GM23248 (cell line): ENCODE measurements around the gene CEACAM6.

Experiments
- EZH2 ChIP-seq: fragments of 200-600 bp; sonication (generic); IDR thresholded peaks from 2 replicates; pipeline ENCODE4 v1.6.1; 2018; ENCODE audit warnings: antibody characterized with exemption, mild to moderate bottlenecking; ENCODE audit not compliant: insufficient read depth, poor library complexity, severe bottlenecking
- EZH2phosphoT487 ChIP-seq: fragments of 200-600 bp; sonication (generic); IDR thresholded peaks from 2 replicates; pipeline ENCODE4 v1.6.1; 2018; ENCODE audit warnings: antibody characterized with exemption, moderate library complexity, mild to moderate bottlenecking, low read depth; ENCODE audit not compliant: insufficient read depth

DNA sequence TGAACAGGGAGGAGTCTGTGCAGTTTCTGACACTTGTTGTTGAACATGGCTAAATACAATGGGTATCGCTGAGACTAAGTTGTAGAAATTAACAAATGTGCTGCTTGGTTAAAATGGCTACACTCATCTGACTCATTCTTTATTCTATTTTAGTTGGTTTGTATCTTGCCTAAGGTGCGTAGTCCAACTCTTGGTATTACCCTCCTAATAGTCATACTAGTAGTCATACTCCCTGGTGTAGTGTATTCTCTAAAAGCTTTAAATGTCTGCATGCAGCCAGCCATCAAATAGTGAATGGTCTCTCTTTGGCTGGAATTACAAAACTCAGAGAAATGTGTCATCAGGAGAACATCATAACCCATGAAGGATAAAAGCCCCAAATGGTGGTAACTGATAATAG, 16.1 kb downstream of the CEACAM6 start:
- no peak for TF ChIP-seq EZH2phosphoT487
- no peak for TF ChIP-seq EZH2
